PFSK-1 (cell line): ENCODE data around the gene PITX2.

Experiments used
- FOXP2 ChIP-seq: optimal IDR thresholded peaks from 2 replicates; pipeline ENCODE3; 2011; ENCODE audit warnings: borderline replicate concordance, control low read depth, inconsistent platforms; ENCODE audit not compliant: insufficient read depth; ENCODE audit errors: extremely low read length, extremely low read depth
- POLR2AphosphoS5 ChIP-seq: IDR thresholded peaks from 2 replicates; pipeline ENCODE4 v1.6.1; 2012; ENCODE audit warnings: low read depth, mild to moderate bottlenecking, control low read depth, low read length, moderate library complexity
- REST ChIP-seq, 2 experiments: IDR thresholded peaks; 2 replicates each; pipeline versions ENCODE4 v1.6.1 to v1.8.0; 2011 to 2012; ENCODE audit warnings: low read depth in 2 of 2, low read length in 2 of 2, control low read depth in 1 of 2, inconsistent platforms in 1 of 2, mild to moderate bottlenecking in 1 of 2, moderate library complexity in 1 of 2; ENCODE audit not compliant: insufficient read depth in 1 of 2
- SIN3A ChIP-seq: IDR thresholded peaks from 2 replicates; pipeline ENCODE4 v1.6.1; 2012; ENCODE audit warnings: mild to moderate bottlenecking, low read length, moderate library complexity, borderline replicate concordance; ENCODE audit not compliant: insufficient read depth
- TAF1 ChIP-seq: IDR thresholded peaks from 2 replicates; pipeline ENCODE4 v1.6.1; 2012; ENCODE audit warnings: low read length, control low read depth, borderline replicate concordance; ENCODE audit not compliant: insufficient read depth

PITX2 gene

GRCh38 chr4:110621328-110621812 lies 1.5 kb downstream of the PITX2 start:
- TF ChIP-seq POLR2AphosphoS5 (no peak), FOXP2 (no peak), REST (IDR thresholded peaks at IDR 0.05; ENCODE audit: insufficient read depth in 1 of 2, low read depth in 2 of 2, low read length in 2 of 2) (no peak), TAF1 (no peak), SIN3A (no peak)

- TF ChIP-seq FOXP2 = no peak
- TF ChIP-seq POLR2AphosphoS5 = no peak
- TF ChIP-seq TAF1 = no peak
- TF ChIP-seq SIN3A = no peak
- no peak for TF ChIP-seq REST (IDR thresholded peaks at IDR 0.05; ENCODE audit: insufficient read depth in 1 of 2, low read depth in 2 of 2, low read length in 2 of 2)
Observed at GRCh38 chr4:110620691-110621327, 2.1 kb downstream of the PITX2 start.

- TF ChIP-seq REST (IDR thresholded peaks at IDR 0.05; ENCODE audit: insufficient read depth in 1 of 2, low read depth in 2 of 2, low read length in 2 of 2) (no peak), POLR2AphosphoS5 (no peak), SIN3A (no peak), FOXP2 (no peak), TAF1 (no peak)
Observed at GRCh38 chr4:110620322-110620690, 2.6 kb downstream of the PITX2 start.

GRCh38 chr4:110619463-110620247 lies 3.2 kb downstream of the PITX2 start:
- TF ChIP-seq TAF1 = no peak
- TF ChIP-seq POLR2AphosphoS5 = no peak
- TF ChIP-seq FOXP2 = no peak
- TF ChIP-seq SIN3A = no peak
- TF ChIP-seq REST (IDR thresholded peaks at IDR 0.05; ENCODE audit: insufficient read depth in 1 of 2, low read depth in 2 of 2, low read length in 2 of 2) = no peak
